ENCODE results near the gene TSBP1.

The TSBP1 gene

GRCh38 chr6:32406197-32406596 is 34.5 kb upstream of the TSBP1 start:
- TF ChIP-seq YY1 (IDR thresholded peaks at IDR 0.05; ENCODE audit: insufficient read depth, insufficient read length) (no peak), ZNF274 (IDR thresholded peaks at IDR 0.05; ENCODE audit: low read depth, low read length) (no peak), SUZ12 (IDR thresholded peaks at IDR 0.05; ENCODE audit: extremely low read depth, insufficient read depth, insufficient read length) (no peak)
- H3K9ac ChIP-seq (ENCODE audit: insufficient read length, low read depth), result no peak overlapping the region

DNA sequence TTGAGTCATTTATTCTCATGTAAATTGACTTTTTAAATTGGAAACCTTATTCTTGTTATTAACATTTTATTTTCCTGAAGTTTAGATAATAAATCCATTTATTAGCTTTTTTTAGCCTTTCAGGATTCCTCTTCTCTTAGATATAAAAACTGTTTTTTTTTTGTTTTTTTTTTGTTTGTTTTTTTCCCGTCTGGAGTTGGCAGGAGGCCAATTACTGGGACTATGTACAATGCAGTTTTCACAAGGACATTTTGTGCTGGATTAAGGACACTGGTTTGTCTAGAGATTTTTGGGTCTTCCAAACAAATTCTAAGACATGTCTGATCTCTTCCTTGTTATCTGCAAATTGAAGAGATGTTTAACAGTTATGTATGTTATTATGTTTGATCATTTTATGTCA is 34.0 kb upstream of the TSBP1 start:
- H3K9ac ChIP-seq (ENCODE audit: insufficient read length, low read depth), result no peak overlapping the region
- H3K36me3 ChIP-seq (ENCODE audit: insufficient read depth, insufficient read length, low read length), result no peaks in the 10 kb centered on the region
- no peak for DNase-seq (ENCODE audit: low read depth, low spot score)
- H3K4me1 ChIP-seq (ENCODE audit: insufficient read depth, insufficient read length), result no peaks in the 10 kb centered on the region
- no peaks in the 10 kb centered on the region for H3K27me3 ChIP-seq (ENCODE audit: insufficient read depth, insufficient read length)
- H3K9me3 ChIP-seq (ENCODE audit: insufficient read depth, low read length), result no peaks in the 10 kb centered on the region
- TF ChIP-seq YY1 (IDR thresholded peaks at IDR 0.05; ENCODE audit: insufficient read depth, insufficient read length), result no peak
- H3K4me3 ChIP-seq (ENCODE audit: insufficient read length, low read depth), result no peak overlapping the region

More at GRCh38 chr6:32406197-32406596, 34.5 kb upstream of the TSBP1 start:
- no peaks in the 10 kb centered on the region for H3K27me3 ChIP-seq (ENCODE audit: insufficient read depth, insufficient read length)
- H3K36me3 ChIP-seq (ENCODE audit: insufficient read depth, insufficient read length, low read length), result no peaks in the 10 kb centered on the region
- H3K4me1 ChIP-seq (ENCODE audit: insufficient read depth, insufficient read length), result no peaks in the 10 kb centered on the region
- DNase-seq (ENCODE audit: low read depth, low spot score), result no peak
- no peaks in the 10 kb centered on the region for H3K9me3 ChIP-seq (ENCODE audit: insufficient read depth, low read length)
- no peak overlapping the region for H3K4me3 ChIP-seq (ENCODE audit: insufficient read length, low read depth)

GRCh38 chr6:32402812-32403211 is 31.1 kb upstream of the TSBP1 start:
- Histone ChIP-seq H3K9me3 (ENCODE audit: insufficient read depth, low read length) (no peaks in the 10 kb centered on the region), H3K27me3 (ENCODE audit: insufficient read depth, insufficient read length) (no peaks in the 10 kb centered on the region), H3K4me1 (ENCODE audit: insufficient read depth, insufficient read length) (no peaks in the 10 kb centered on the region), H3K36me3 (ENCODE audit: insufficient read depth, insufficient read length, low read length) (no peaks in the 10 kb centered on the region), H3K9ac (ENCODE audit: insufficient read length, low read depth) (no peak overlapping the region), H3K4me3 (ENCODE audit: insufficient read length, low read depth) (no peak overlapping the region)
- no peak for DNase-seq (ENCODE audit: low read depth, low spot score)
- no peak for TF ChIP-seq YY1 (IDR thresholded peaks at IDR 0.05; ENCODE audit: insufficient read depth, insufficient read length)
- TF ChIP-seq ZNF274 (IDR thresholded peaks at IDR 0.05; ENCODE audit: low read depth, low read length), result no peak
- no peak for TF ChIP-seq SUZ12 (IDR thresholded peaks at IDR 0.05; ENCODE audit: extremely low read depth, insufficient read depth, insufficient read length)

DNA sequence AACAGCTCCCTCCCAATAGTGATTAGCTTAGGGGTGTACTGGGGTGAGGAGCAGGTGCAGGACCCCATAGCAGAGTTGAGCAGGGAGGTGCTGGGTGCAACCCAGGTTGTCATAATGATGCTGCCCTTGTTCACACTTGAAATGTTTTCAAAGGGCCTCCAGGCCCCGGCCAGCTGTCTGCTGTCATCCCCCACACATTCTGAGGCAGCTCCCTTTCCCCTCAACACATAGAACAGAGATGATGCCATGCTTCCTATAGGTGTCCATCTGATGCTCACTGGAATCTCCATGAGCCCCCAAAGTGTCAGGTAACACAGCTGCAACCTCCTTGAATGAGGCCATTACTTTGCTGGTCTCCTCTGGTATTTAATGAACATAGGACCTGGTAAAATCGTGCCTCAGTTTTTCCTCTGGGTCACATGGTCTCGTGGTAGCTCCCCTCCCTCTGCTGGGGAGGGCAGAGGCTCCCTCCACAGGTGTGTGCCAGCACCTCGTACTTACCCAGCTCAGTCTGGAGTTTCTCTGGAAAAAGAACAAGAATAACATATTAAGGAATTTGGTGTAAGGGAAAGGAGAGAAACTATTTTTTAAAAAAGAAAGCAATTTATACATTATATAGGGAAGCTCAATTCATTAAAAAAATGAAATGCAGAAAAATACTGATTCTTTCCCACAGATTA is 29.7 kb upstream of the TSBP1 start:
- H3K4me3 ChIP-seq (ENCODE audit: insufficient read length, low read depth), result no peak overlapping the region
- no peak for TF ChIP-seq ZNF274 (IDR thresholded peaks at IDR 0.05; ENCODE audit: low read depth, low read length)
- no peak for TF ChIP-seq YY1 (IDR thresholded peaks at IDR 0.05; ENCODE audit: insufficient read depth, insufficient read length)
- no peak for TF ChIP-seq SUZ12 (IDR thresholded peaks at IDR 0.05; ENCODE audit: extremely low read depth, insufficient read depth, insufficient read length)
- no peaks in the 10 kb centered on the region for H3K4me1 ChIP-seq (ENCODE audit: insufficient read depth, insufficient read length)
- no peak for DNase-seq (ENCODE audit: low read depth, low spot score)
- no peaks in the 10 kb centered on the region for H3K36me3 ChIP-seq (ENCODE audit: insufficient read depth, insufficient read length, low read length)
- no peaks in the 10 kb centered on the region for H3K9me3 ChIP-seq (ENCODE audit: insufficient read depth, low read length)
- no peaks in the 10 kb centered on the region for H3K27me3 ChIP-seq (ENCODE audit: insufficient read depth, insufficient read length)
- no peak overlapping the region for H3K9ac ChIP-seq (ENCODE audit: insufficient read length, low read depth)

GRCh38 chr6:32397252-32397920 is 25.7 kb upstream of the TSBP1 start:
- TF ChIP-seq SUZ12 (IDR thresholded peaks at IDR 0.05; ENCODE audit: extremely low read depth, insufficient read depth, insufficient read length), result no peak
- TF ChIP-seq ZNF274 (IDR thresholded peaks at IDR 0.05; ENCODE audit: low read depth, low read length), result no peak
- TF ChIP-seq YY1 (IDR thresholded peaks at IDR 0.05; ENCODE audit: insufficient read depth, insufficient read length), result no peak
- Histone ChIP-seq H3K36me3 (ENCODE audit: insufficient read depth, insufficient read length, low read length) (no peaks in the 10 kb centered on the region), H3K9me3 (ENCODE audit: insufficient read depth, low read length) (no peaks in the 10 kb centered on the region), H3K27me3 (ENCODE audit: insufficient read depth, insufficient read length) (no peaks in the 10 kb centered on the region), H3K9ac (ENCODE audit: insufficient read length, low read depth) (no peak overlapping the region), H3K4me1 (ENCODE audit: insufficient read depth, insufficient read length) (no peaks in the 10 kb centered on the region), H3K4me3 (ENCODE audit: insufficient read length, low read depth) (no peak overlapping the region)
- no peak for DNase-seq (ENCODE audit: low read depth, low spot score)

GRCh38 chr6:32396028-32396427 is 24.3 kb upstream of the TSBP1 start:
- H3K9ac ChIP-seq (ENCODE audit: insufficient read length, low read depth), result no peak overlapping the region

DNA sequence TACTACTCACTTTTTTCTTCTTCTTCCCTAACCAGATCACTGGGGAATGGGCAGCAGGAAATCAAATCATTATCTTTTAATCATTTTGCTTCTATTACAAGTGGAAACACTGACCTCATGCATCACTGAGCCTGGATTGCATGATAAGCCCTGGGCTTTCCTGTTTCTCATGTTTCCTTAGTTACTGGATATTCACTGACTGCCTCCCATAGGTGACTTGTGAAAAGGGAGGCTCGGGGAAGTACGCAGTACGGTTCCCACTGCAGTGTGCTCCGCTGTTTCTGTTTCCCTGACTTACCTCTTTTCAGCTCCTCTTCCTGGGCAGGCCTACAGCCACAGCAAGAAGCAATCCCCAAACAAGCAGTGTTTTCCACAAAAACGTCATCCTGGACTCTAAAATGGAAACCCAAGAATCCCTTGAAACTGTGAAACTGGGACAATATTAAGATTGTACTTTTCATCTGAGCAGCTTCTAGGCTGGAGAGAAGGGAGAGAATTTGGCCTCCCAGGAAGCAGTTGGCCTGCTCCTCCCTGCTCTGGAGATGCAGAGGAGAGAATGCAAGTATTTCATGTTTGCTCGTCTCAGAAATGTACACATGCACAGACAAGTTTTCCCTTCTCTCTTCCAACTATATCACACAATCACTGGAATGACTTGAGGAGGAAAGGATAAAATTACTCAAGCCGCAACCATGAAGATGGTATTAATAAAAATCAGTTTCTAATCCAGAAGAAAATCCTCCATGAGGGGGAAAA is 22.1 kb upstream of the TSBP1 start:
- Histone ChIP-seq H3K4me3 (ENCODE audit: insufficient read length, low read depth) (no peak overlapping the region), H3K9ac (ENCODE audit: insufficient read length, low read depth) (no peak overlapping the region), H3K36me3 (ENCODE audit: insufficient read depth, insufficient read length, low read length) (no peaks in the 10 kb centered on the region), H3K4me1 (ENCODE audit: insufficient read depth, insufficient read length) (no peaks in the 10 kb centered on the region), H3K27me3 (ENCODE audit: insufficient read depth, insufficient read length) (no peaks in the 10 kb centered on the region), H3K9me3 (ENCODE audit: insufficient read depth, low read length) (no peaks in the 10 kb centered on the region)
- no peak for TF ChIP-seq YY1 (IDR thresholded peaks at IDR 0.05; ENCODE audit: insufficient read depth, insufficient read length)
- TF ChIP-seq SUZ12 (IDR thresholded peaks at IDR 0.05; ENCODE audit: extremely low read depth, insufficient read depth, insufficient read length), result no peak
- TF ChIP-seq ZNF274 (IDR thresholded peaks at IDR 0.05; ENCODE audit: low read depth, low read length), result no peak
- no peak for DNase-seq (ENCODE audit: low read depth, low spot score)

More at GRCh38 chr6:32396028-32396427, 24.3 kb upstream of the TSBP1 start:
- Histone ChIP-seq H3K4me1 (ENCODE audit: insufficient read depth, insufficient read length) (no peaks in the 10 kb centered on the region), H3K9me3 (ENCODE audit: insufficient read depth, low read length) (no peaks in the 10 kb centered on the region), H3K4me3 (ENCODE audit: insufficient read length, low read depth) (no peak overlapping the region), H3K27me3 (ENCODE audit: insufficient read depth, insufficient read length) (no peaks in the 10 kb centered on the region), H3K36me3 (ENCODE audit: insufficient read depth, insufficient read length, low read length) (no peaks in the 10 kb centered on the region)
- no peak for DNase-seq (ENCODE audit: low read depth, low spot score)
- TF ChIP-seq ZNF274 (IDR thresholded peaks at IDR 0.05; ENCODE audit: low read depth, low read length) (no peak), SUZ12 (IDR thresholded peaks at IDR 0.05; ENCODE audit: extremely low read depth, insufficient read depth, insufficient read length) (no peak), YY1 (IDR thresholded peaks at IDR 0.05; ENCODE audit: insufficient read depth, insufficient read length) (no peak)

Measured in NT2/D1 (cell line).